HG03571 (cell line): Measurements from ENCODE around the gene ERFL.

Experiments
- ATAC-seq: cut with Tn5 transposase; IDR thresholded peaks from one replicate; pipeline ENCODE4 v1.9.1; 2021; ENCODE audit not compliant: unreplicated experiment

ERFL gene

GRCh38 chr19:41928221-41928683 lies at the start of gene ERFL:
Gene ERFL (minus strand): TSS chr19:41928449. CDS start chr19:41912919, 15,530 bp downstream.
- ATAC-seq: no peak

- ATAC-seq: no peak
Observed at GRCh38 chr19:41977916-41978315, 49.7 kb upstream of the ERFL start.

DNA sequence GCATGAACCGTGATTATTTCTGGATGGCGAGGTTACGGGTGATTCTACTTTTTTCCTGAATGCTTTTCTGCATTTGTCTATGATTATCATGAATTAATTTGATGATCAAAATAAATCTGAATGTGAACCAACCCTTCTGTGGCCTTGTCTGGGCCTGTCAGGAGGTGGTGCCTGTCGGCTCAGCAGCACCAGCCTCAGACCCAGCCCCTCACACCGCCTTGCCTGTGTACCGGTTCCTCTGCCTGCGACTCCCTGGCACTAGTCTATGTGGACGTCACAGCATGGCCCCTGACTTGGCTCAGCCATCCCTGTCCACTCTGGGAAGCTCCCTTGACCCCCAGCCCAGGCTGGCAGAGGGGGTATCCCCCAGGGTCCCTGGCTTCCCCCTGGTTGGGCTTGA lies 46.4 kb upstream of the ERFL start:
- no peak for ATAC-seq

DNA sequence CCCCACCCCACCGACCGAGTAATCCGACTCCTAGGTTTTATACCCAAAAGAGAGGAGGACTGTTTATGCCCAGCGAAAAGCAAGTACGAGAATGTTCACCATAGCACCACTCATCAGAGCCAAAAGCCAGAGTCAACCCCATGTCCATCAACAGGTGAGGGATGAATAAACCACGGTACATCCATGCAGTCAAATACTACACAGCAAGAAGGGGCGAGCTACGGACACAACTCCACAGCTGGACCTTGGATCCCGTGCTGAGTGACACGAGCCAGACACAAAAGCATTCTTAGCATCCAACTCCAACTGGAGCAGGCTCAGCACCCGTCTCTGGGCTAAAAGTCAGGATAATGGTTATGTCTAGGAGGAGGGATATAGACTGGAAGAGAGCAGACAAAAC lies 43.1 kb upstream of the ERFL start:
- no peak for ATAC-seq

- ATAC-seq: no peak
Observed at GRCh38 chr19:41969772-41970458, 41.7 kb upstream of the ERFL start.

GRCh38 chr19:41968751-41969595 lies 40.7 kb upstream of the ERFL start:
- ATAC-seq: no peak

DNA sequence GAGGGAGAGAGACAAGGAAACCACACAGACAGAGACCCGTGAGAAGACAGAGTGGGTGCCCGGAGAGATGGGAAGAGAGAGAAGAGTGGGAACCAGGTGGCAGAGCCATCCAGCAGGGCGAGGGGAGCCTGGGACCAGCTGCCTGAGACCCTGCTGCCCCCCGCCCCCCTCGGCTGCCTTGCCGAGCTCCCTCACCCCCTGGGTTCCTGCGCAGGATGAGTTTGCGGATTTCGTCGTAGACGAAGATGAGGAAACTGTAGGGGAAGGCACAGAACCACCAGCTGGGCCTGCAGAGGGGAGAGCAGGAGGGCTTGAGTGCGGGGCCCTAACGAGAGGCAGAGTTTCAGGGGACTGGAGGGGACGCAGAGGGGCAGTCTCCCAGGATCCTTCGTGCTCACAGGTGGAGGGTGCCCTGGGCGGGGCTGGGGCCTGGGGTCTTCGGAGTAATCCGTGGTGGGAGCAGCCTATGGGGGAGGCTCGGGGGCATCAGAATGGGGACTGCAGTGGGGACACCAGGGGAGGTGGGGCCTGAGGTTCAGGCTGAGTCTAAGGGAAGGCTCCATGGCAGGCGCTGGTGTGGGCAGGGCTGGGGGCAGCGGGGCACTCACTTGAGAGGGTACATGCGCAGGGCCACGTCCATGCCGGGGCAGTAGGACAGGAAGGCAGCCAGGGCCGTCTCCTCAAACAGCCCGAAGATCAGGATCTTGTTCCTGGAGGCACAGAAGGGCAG lies 39.0 kb upstream of the ERFL start:
- ATAC-seq: no peak

DNA sequence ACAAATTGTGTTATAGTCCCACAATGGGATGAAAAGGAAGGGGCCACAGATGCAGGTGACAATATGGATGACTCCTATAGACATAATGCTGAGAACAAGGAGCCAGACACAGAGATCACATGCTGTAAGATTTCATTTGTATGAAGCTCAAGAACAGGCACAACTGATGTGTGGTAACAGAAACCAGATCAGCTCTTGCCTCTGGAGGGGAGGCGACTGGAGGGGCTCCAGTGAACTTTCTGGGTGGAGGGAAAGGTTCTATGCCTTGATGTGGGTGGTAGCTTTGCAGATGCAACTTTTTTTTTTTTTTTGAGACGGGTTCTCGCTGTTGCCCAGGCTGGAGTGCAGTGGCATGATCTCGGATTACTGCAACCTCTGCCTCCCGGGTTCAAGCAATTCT lies 36.9 kb upstream of the ERFL start:
- no peak for ATAC-seq

DNA sequence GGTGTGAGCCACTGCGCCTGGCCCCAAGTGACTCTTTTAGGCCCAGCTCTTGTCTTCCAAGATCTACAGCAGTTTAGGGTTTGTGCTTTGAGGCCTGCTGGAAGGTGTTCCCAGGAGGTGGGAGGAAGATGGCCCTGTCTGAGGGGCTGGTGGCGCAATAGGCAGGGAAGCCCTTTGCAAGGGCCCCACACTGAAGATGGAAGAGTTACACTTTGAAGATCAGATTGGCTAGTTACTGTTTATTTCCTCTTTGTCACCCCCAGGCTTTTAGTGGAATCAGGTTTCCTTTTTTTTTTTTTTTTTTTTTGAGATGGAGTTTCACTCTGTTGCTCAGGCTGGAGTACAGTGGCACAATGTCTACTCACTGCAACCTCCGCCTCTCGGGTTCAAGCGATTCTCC lies 32.7 kb upstream of the ERFL start:
- no peak for ATAC-seq

DNA sequence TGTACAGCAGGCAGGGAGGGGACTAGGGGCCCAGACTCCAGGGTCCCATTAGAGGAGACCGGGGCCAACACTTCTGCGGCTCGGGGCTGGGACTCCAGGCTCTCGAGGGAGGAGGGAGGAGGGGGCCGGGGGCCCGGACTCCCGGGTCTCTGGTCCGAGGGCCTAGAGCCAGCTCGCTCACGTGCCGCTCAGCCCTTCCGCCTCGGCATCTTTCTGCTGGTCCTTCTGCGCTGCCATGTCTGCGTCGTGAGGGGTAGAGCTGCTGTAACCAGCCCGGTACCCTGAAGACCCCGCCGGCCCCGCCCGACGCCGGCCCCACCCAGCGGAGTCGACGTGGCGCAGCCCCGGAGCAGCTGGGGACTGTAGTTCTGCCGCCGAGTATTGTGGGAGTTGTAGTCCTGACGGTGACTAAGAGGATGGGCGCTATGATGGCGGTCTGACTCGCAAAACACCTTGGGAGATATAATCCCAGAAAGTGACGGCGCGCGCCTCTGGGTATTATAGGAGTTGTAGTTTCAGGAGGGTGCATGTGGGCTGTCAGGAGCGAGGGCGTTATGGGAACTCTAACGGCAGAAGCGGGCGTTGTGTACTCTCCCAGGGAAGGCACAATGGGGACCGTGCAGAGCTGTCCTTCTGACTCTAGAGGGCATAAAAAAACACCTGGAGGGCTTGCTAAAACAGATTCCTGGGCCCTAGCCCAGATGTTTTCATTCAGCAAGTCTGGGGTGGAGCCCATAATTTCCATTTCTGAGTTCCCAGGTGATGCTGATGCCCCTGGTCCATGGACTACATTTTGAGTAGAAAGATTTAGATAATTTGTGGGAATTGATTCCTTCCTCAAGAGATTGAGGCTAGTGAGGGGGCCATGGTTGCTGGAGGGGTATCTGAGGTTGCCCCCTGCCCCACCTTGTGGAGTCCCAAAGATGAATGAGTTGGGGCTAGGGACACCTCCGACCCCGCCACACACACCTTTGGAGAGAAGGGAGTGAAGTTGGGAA lies 31.1 kb upstream of the ERFL start, which contains the start of gene RABAC1:
Gene RABAC1, minus strand, starts transcription at position 266 of the 998 bp plus-strand sequence. Its CDS starts 29 bp downstream, at position 237.
- ATAC-seq: peak; percentile 84

DNA sequence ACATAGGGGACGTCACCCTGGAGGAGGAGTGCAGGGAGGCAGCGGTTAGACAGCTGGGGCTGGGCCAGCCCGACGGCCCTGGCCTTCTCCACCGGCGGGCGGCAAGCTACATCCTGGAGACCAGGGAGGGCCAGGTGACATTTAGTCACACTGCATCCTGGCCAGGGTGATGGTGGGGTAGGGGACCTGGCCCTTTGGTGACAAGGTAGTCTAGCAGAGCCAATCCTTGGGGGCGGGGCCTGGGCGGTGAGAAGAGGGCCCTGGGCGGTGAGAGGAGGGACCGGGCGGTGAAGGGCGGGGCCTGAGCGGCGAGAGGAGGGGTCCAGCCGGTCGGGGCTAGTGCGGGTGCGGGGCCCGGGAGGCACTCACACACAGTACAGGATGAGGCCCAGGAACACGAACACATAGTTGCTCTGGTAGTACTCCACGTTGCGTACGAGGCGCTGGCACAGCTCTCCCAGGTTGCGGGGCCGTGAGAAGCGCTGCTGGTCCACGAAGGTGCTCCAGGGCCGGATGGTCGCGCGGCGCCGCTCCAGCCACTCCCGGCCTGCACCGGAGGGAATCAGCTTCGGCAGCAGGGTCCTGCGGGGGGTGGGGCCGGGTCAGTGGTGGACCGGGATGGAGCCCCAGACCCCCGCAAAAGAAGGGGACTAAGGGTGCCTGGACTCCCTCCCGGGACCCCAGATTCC lies 30.3 kb upstream of the ERFL start:
- no peak for ATAC-seq

- no peak for ATAC-seq
Observed at GRCh38 chr19:41957838-41958366, 29.7 kb upstream of the ERFL start.

DNA sequence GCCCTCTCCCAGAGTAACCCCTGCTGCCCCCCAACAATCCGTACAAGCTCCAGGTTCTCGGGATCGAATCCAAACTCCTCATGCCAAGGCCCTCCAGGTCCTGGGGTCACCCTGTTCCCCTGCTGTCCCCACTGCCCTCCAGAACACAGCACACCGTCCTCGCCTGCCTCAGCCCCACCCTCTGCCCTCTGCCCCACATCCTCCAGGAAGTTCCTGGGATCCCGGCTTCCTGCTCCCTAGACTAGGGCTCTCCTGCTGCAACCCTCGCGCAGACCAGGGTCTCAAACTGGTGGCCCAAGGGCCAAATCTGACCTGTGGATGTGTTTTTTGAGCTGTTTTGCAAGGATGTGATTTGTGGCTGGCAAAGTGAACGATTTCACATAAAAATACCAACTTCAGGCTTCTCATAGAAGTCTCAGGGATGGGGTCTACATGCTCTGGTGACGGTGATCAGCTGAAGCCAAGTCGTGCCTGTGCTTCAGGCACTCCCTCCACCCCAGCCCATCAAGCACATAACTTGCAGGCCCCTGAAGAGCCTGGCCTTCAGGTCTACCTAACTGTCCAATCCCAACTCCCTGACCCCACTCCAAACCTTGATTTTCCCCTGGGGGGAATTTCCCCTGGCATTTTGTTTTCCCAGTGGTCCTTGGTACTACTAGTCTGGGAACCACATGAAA lies 29.1 kb upstream of the ERFL start:
- no peak for ATAC-seq

GRCh38 chr19:41956621-41957020 lies 28.4 kb upstream of the ERFL start:
- ATAC-seq: no peak

- no peak for ATAC-seq
Observed at GRCh38 chr19:41955521-41955920, 27.3 kb upstream of the ERFL start.

DNA sequence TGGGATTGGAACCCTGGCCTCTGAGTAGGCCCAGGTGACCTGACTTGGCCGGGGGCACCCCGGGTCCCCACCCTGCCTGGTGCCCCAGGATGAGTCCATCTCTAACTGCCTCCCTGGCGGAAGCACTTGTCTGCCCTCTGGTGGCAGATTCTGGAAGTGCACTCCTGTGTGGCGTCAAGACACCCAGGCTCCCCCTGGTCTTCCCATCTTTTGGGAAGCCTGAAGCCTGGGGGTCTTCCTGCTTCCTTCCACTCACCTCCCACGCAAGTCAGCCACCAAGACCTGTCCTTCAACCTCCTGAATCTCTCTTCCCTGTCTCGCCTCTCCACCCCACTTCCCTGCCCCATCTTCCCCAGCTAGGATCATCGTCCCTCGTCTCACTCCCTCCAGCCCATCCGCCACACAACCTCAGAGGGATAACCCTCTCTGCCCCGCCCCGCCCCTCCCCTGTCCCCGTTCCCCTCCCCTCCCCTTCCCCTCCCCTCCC lies 23.5 kb upstream of the ERFL start:
- no peak for ATAC-seq

DNA sequence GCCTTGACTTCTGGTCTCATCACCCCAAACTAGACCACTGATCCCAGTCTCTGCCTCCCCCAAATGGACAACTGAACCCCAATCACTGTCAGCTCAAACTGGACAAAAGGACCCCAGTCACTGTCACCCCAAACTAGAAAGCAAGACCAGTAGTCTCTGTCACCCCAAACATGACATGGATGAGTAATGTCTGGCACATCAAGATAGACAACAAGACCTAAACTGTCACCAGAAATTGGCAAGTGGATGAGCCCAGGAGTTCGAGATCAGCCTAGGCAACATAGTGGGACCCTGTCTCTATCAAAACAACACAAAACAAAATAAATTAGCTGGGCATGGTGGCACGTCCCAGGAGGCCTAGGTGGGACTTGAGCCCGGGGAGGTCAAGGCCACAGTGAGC lies 18.8 kb upstream of the ERFL start:
- ATAC-seq: no peak

GRCh38 chr19:41945135-41945766 lies 17.0 kb upstream of the ERFL start:
- peak; percentile 68 for ATAC-seq
